Liver (tissue), 3 donors: ENCODE results near the gene LIMCH1.

Source experiments
- FOXA1 ChIP-seq: IDR thresholded peaks from 2 replicates; pipeline ENCODE4 v1.6.1; 2016; ENCODE audit warnings: antibody characterized with exemption
- RAD21 ChIP-seq, 2 donors: IDR thresholded peaks; 2 replicates each; pipeline ENCODE4 v1.6.1; 2016; ENCODE audit warnings: antibody characterized with exemption in 2 of 2, mild to moderate bottlenecking in 2 of 2
- TF ChIP-seq, protein P1 (sequence below): fragments of 150-350 bp; IDR thresholded peaks from 2 replicates; pipeline ENCODE4 v1.5.1; 2017; ENCODE audit warnings: improper control_type of control experiment, low read depth, low read length; ENCODE audit not compliant: missing input control
- TF ChIP-seq, protein P2 (sequence below): IDR thresholded peaks from 2 replicates; pipeline ENCODE4 v1.6.1; 2016; ENCODE audit warnings: antibody characterized with exemption
- donor health status: healthy.
- donor health status: healthy.

DNA sequence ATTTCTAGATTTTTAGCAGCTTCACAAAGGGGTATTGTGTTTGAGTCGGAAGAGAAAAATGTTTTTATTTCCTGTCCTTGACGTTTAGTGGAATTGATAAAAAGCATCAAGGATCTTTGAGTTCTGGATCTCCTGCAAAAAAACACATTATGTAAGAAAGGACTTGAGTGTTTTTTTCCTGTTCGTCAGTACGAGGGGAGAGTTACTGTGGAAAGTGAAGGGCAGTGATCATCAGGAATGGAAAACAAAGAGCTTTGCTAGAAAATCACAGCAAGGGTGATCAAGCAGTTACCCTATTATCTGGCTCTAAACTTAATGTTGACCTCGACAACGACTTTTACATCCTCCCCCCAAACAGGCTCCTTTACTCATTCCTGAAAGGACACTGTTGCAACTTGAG lies 7.3 kb downstream of the LIMCH1 start:
- TF ChIP-seq, protein P1, sequence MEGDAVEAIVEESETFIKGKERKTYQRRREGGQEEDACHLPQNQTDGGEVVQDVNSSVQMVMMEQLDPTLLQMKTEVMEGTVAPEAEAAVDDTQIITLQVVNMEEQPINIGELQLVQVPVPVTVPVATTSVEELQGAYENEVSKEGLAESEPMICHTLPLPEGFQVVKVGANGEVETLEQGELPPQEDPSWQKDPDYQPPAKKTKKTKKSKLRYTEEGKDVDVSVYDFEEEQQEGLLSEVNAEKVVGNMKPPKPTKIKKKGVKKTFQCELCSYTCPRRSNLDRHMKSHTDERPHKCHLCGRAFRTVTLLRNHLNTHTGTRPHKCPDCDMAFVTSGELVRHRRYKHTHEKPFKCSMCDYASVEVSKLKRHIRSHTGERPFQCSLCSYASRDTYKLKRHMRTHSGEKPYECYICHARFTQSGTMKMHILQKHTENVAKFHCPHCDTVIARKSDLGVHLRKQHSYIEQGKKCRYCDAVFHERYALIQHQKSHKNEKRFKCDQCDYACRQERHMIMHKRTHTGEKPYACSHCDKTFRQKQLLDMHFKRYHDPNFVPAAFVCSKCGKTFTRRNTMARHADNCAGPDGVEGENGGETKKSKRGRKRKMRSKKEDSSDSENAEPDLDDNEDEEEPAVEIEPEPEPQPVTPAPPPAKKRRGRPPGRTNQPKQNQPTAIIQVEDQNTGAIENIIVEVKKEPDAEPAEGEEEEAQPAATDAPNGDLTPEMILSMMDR: no peak
- TF ChIP-seq FOXA1: no peak
- TF ChIP-seq, protein P2, sequence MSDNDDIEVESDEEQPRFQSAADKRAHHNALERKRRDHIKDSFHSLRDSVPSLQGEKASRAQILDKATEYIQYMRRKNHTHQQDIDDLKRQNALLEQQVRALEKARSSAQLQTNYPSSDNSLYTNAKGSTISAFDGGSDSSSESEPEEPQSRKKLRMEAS: no peak
- TF ChIP-seq RAD21 (IDR thresholded peaks at IDR 0.05): peak in 1 of 2 donors; percentile 13
